ENCODE results near the gene CORO2B. TPM values are rescaled to one million over a fixed set of nuclear protein-coding genes. Genes with fewer than 3 reads are reported as not detected.

The CORO2B gene
- total RNA-seq, 1 donor from 2014 or later: 8.5 TPM

DNA sequence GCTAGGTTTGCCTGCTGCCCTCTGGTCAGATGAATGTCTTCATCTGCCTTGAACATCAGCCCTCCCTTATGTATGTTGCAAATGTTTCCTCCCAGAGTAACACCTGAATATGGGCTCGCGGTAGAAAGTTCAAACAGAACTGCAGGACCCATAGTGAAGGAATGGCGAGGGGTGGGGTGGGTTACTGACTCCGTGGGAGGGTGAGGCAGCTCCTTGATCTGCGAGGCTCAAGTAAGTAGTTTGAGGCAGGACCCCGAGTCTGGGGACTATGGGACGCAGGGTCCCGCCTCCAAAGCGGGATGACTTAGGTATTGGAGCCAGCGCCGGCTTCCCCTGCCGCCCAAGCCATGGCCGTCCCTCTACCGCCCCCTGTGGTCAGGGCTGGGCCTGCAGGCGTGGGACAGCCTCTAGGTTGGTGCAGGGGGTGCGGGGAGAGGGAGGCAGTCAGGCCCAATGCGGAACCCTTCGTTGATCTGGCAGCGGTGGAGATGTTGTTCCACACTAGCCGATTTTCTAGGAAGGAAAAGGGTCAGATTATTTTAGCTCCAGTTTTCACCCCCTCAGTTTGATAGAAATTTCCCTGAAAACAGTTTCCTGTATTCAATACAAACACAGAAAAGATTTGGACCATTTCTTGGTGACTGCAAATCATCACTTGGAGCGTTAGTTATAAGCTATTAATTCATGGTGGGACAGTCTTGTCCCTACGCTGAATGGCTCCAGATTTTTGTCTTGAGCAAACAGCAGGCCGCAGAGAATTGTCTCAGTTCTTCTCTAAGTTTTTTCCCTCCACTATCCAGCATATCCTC is 72.3 kb downstream of the CORO2B start:
- no peak for DNase-seq (ENCODE audit: missing footprints)

DNA sequence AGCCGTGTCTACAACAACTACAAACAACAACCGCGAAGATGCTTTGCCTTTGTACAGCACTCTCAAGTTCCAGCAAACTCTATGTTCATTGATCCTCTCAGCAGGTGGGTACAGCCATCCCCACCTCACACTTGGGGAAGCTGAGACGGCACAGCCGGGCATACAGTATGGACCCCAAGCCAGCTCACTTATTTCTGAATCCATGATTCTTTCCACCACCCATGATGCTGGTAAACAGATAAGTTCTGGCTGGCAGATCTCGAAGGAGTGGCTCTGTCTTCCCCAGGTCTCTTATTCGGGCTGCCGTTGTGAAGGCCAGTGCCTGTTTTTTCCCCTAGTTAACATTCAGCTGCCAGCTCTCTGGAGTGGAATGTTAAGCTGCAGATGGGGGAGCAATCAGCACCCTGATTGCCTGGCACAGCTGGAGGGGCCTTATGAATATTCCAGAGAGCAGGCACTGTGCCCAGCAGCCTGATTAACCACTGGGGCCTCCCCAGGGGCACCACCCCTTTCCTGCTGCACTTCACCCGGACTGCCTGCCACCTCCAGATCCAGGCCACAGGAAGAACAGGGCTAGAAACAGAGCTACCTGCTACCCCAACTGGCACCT is 73.2 kb downstream of the CORO2B start:
- intact Hi-C loops (cut with DNase I): loop anchor here (5.0 kb wide), 1 partner anchor 75 kb away; the partner anchor contains the start of gene CORO2B
- DNase-seq (ENCODE audit: missing footprints): no peak
- peak; percentile 82 for ATAC-seq

More for the DNA sequence above, 72.3 kb downstream of the CORO2B start:
- no peak for ATAC-seq
- intact Hi-C loops (cut with DNase I): loop anchor here (5.0 kb wide), 1 partner anchor 74 kb away; the partner anchor contains the start of gene CORO2B

DNA sequence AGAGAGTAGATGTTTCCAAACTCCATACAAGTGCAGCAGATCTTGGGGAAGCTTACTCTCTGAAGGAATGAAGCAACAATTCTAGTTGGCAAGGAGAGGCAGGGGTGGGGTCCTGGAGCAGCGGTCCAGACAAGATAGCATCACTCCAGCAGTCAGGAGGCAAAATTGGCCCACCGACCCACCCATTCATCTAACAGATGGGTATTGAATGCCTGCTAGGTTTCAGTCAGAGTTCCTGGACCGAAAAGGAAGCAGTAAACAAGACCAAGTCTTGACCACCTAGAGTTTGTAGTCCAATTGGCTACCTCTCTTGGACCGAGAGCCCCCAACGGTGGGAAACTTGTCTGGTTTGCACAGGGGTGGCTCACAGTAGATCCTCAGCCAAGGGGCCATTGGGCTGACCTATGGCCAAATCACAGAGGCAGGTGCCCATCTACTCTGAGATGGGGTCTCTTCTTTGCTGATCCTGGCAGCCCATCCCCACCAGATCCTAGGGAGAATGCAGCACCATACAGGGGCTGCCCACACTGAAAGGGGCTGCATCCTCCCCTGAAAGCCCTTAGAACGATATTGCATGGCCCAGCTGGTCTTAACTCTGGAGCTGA is 74.3 kb downstream of the CORO2B start:
- ATAC-seq (no peak), DNase-seq (ENCODE audit: missing footprints) (no peak)
- intact Hi-C loops (cut with DNase I): loop anchor here (5.0 kb wide), 1 partner anchor 76 kb away; the partner anchor contains the start of gene CORO2B

DNA sequence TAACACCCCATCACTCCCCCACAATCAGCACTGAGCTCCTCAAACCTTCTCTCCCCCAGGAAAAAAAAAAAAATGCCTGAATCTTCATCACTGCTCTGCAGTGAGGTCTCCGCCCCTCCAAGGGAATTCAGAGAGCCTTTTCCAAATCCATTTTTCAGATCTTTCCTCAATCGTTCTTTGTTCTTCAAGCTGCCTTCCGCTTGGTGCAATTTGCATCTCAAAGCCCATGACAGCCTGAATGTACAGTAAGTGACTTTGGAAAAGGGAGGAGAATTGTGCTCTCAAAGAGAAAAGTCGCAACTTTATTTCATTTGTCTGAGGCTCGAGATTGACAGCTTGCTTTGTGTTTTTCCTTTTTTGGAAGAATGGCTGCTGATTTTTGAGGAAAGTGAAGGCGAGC is 75.0 kb downstream of the CORO2B start:
- intact Hi-C loops (cut with DNase I): loop anchor here (5.0 kb wide), 1 partner anchor 76 kb away; the partner anchor contains the start of gene CORO2B
- no peak for ATAC-seq
- DNase-seq (ENCODE audit: missing footprints): no peak

DNA sequence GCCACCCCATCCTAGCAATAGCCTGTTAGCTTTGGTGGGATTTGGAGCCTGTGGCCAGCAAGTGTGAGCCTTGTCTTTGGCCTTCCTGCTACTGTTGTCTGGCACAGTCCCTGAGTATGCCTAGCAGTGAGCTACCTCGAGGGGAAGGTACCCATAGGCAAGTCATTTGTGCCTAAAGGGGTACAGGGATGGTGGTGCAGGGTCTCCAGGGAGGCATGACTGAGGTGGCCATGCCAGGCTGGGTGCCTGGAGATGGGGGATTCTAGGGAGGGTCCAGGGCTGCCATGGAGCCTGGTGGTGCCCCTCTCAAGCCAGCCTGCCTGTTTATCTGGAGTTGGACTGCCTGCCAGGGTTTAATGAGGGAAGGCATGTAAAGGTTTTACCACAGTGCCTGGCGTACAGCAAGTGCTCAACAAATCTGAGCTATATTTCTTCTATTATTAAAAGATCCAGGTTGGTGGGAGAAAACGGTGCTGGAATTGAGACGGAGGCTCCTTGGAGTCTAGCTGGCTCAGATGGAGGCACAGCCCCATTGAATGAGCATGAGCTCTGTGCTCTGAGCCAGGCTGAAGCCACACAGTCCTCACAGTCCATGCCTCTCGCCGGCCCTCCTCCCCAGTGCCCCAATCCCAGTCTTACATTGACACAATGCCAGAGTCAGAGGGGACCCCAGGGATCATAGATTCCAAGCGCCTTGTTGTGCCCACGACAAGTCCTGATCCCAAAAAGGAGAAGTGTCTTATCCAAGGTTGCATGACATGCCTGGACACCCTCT is 76.2 kb downstream of the CORO2B start:
- no peak for DNase-seq (ENCODE audit: missing footprints)
- intact Hi-C loops (cut with DNase I): loop anchor here (5.0 kb wide), 1 partner anchor 78 kb away; the partner anchor contains the start of gene CORO2B
- ATAC-seq: no peak

DNA sequence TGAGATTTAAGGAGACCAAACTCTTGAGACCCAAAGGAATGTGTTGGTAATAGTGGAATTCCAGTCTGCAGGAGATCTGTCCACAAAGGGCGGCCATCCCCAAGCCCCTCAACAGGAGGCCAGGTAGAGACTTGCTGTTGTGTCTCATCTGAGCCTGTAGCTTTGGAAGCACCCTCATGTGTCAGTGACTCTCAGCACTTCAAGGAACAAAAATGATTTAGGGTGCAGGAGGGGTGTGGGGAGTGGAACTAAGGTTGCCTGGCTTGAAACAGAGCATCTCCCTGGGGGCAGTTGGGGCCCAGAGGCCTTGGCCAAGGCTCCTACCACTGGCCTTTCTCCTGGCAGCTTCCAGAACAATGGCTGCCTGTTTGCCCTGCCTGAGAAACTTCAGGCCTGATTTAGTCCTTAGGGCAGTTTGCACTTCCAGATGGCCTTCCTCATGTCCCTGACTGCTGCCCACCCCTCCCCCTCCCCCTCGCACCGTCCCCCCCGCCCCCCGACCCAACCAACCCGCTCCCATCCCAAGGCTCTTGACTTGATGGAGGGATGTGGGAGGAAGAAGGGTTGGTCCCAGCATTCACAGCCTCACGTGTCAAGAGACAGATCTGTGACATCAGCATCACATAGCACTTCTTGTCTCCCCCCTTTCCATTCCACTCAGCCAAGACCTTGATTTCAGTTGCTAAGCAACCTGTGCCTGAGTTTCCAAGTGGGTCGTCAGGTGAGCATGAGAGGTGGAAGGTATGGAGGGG is 77.1 kb downstream of the CORO2B start:
- intact Hi-C loops (cut with DNase I): no loop called here
- ATAC-seq: no peak
- no peak for DNase-seq (ENCODE audit: missing footprints)

DNA sequence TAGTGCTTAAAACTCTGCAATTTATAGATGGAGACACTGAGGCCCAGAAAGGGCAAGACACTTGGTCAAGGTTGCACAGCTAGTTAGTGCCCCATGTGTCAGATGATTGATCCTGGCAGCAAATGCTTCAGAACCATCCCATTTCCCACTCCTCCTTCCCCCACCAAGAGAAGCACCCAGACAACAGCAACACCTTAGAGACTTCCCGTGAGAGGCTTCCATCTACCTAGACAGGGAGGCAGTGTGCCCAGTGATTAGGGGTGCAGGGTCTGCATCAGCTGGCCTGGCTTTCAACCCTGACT is 77.6 kb downstream of the CORO2B start:
- ATAC-seq: no peak
- intact Hi-C loops (cut with DNase I): no loop called here
- no peak for DNase-seq (ENCODE audit: missing footprints)

DNA sequence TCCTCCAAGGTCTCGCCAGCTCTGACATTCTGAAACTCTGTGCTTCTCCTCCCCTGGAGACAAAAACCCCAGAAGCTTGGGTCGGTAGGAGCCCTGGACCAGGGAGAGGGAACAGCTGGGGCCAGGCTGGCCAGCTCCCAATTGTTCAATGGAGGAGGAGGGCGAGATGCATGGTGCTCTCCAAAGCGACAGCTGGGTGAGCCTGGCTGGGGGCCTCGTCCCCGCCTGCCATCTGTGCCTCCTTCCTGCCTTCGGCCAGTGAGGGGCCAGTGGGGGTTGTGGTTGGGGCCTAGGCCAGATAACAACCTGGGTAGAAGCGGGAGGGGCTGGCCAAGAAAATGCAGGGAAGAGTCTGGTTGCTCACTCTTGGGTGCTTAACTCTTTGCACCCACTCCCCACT is 79.4 kb downstream of the CORO2B start:
- ATAC-seq: peak; percentile 21
- intact Hi-C loops (cut with DNase I): no loop called here
- no peak for DNase-seq (ENCODE audit: missing footprints)

DNA sequence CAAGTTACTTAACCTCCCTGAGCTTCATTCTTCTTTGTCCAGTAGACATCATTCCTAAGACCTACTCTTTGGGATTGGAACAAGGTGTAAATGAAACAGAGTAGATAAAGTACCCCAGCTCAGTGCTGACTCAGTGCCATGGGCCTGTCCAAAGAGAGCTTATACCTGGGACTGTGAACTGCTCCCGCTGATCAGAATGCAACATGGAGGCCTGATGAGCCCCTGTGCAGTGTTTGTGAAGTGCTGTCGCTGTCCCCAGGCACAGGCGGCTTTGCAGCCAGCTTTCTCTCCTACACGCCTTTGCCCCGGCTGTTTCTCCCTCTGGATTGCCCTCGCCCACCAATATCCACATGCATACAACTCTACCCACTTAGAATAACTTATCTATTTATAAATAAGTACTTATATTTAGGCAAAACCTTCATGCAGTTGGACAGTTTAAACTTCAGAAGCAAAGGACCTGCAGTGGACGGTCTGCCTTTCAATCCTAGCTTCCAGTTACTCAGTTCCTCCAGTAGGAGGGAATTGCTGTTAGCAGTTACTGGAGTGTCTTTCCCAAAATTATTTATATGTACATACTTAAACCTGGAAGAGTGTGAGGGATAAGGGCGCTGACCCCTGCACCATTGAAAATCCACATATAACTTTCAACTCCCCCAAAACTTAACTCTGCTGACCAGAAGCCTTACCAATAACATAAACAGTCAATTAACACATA is 80.0 kb downstream of the CORO2B start:
- intact Hi-C loops (cut with DNase I): no loop called here
- no peak for ATAC-seq
- no peak for DNase-seq (ENCODE audit: missing footprints)

DNA sequence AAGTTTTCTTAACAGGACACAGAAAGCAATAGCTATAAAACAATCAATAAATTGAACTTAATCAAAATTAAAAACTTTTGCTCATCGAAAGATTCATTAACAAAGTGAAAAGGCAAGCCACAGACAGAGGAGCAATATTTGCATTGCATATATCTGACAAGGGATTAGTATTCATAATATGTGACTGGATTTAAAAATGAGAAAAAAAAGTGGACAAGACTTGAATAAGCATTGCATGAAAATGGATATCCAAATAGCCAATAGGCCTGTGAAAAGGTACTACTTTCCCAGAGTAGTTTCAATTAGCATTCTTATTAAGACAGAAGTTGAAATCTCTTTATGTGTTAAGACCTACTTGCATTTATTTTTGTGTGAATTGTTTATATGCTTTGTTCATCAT is 84.7 kb downstream of the CORO2B start:
- intact Hi-C loops (cut with DNase I): no loop called here
- DNase-seq (ENCODE audit: missing footprints): no peak
- no peak for ATAC-seq

DNA sequence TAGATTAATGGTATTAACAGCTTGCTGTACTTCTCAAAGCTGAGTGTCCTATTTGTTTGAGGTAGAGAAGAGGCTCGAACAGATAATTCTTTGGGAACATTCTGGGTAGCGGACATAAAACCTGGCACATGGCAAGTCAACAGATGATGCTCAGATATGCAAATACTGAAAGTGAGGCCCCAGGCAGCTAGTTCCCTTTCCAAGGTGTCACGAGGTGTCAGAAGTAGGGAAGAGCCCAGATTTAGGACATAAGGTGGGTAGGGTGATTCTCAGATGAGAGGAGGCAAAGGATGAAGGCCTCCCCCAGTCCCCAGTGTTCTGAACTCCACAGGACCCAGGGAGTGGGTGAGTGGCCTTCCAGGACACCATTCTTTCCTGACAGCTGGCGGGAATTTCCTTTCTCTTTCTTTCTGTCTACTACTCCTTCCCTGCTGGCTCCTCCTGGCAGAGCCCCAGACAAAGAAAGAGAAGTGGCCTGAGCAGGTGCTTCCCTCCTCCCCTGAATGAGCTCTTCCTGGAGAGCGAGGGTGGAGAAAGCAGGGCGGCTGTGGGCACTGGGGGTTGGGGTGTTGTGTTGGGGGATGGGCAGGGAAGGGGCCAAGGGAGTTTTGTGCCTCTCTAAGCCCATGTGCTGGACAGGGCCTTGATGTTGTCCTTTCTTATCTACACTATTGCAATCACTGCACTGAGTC is 87.5 kb downstream of the CORO2B start:
- intact Hi-C loops (cut with DNase I): no loop called here
- ATAC-seq: no peak

DNA sequence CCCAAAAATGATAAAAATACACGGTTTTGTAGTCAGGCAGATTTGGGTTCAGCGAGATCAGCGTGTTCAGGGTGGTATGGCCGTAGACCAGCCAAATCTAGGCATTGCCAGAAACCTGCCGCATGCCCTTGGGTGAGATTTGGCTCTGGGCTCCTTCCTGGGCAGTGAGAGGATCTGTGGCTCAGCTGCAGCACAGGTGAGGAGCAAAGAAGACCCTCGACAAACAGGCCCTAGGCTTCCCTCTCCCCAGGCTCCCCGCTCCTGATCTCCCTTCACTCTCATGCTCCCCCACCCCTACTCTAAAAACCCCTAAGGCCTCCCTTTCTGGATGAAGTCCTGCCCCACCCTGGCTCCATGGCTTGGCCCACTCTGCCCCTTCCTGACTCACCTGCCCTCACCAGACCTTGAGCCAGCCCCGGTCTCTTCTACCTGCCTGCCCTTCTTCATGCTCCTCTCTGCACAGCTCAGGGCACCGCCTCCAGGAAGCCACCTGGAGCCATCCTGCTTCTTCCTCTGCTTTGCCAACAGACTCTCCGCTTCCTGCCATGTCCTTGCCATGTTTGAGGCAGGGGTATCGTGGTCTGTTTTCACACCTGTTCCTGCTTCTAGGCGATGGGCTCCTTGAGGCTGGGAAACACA is 88.1 kb downstream of the CORO2B start:
- no peak for DNase-seq (ENCODE audit: missing footprints)

More for the DNA sequence above, 87.5 kb downstream of the CORO2B start:
- no peak for DNase-seq (ENCODE audit: missing footprints)

DNA sequence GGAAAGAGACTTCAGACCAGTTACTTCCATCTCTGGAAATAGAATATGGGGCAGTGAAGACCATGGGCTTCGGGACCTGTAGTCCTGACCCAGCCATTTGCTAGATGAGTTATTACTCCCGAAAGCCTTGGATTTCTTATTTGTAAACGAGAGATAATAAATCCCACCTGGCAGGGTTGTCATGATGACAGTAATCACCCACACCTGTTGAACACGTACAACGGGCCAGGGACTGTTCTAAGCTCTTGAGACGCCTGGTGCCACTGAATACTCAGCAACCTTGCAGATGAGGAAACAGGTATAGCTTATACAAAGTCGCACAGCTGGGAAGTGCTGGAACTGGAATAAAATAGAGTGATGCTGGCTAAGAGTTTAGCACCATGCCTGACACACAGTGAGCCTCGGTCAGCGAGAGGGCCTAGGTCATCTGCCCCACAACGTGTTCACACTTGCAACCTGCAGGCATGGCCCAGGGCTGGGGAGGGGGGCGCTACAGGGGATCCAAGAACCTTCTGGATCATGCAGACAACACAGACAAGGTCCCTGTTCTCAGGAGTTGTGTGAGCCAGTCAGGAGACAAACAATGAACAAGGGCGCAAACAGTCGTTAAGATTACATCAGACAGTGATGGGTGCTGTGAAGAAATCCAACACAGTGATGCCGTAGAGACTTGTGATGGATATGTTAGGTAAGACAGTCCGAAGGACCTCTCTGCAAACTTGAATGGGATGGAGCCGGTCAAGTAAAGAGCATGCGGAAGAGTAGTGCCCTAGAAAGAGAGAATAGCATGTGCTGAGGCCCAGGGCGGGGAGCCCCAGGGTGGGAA is 89.2 kb downstream of the CORO2B start:
- ATAC-seq (no peak), DNase-seq (ENCODE audit: missing footprints) (no peak)
- intact Hi-C loops (cut with DNase I): no loop called here

More for the DNA sequence above, 88.1 kb downstream of the CORO2B start:
- intact Hi-C loops (cut with DNase I): no loop called here
- no peak for ATAC-seq

DNA sequence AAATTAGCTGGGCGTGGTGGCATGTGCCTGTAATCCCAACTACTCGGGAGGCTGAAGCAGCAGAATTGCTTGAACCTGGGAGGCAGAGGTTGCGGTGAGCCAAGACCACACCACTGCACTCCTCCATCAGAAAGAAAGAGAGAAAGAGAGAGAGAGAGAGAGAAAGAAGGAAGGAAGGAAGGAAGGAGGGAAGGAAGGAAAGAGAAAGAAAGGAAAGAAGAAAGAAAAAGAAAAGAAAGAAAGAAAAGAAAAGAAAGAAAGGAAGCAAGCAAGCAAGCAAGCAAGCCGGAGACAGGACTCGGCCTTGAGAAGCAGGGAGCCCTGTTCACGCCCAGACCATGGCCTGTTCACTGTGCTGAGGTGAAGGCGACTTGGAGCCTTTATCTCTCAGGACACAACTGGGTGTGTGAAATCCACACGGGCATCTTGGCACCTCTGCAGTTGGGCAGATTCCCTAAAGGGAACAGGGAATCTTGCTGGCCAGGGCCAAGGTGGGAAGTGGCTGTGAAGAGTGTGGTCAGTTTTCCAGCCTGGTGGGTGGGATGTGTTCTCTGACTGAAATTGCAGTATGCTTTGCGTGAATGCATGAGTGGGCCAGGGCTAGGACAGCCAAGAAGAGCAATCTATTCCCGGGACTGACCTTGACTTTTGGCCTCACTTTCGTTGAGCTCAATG is 90.3 kb downstream of the CORO2B start:
- DNase-seq (ENCODE audit: missing footprints): no peak
- intact Hi-C loops (cut with DNase I): no loop called here
- no peak for ATAC-seq

DNA sequence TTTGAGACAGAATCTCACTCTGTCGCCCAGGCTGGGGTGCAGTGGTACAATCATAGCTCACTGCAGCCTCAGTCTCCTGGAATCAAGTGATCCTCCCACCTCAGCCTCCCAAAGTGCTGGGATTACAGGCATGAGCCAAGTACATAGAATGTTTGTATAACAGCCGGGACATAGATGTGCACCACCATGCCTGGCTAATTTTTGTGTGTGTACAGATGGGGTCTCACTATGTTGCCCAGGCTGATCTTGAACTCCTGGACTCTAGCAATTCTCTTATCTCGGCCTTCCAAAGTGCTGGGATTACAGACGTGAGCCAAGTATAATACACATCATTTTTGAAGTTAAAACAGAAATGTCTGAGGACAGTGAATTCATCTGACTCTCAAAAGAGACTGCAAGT is 93.5 kb downstream of the CORO2B start:
- no peak for ATAC-seq
- no peak for DNase-seq (ENCODE audit: missing footprints)
- intact Hi-C loops (cut with DNase I): loop anchor here (5.0 kb wide), 1 partner anchor 40 kb away; no protein-coding TSS in a partner anchor

All from Right ventricle myocardium inferior (tissue), 1 donor.